Transverse colon (tissue), 4 donors: ENCODE measurements around the gene DAND5. TPM values are rescaled to one million over a fixed set of nuclear protein-coding genes. Genes with fewer than 3 reads are reported as not detected.
A peak's percentile ranks its signal among the peaks of the same experiment; 100 is the strongest.

Experiments
- DNase-seq: peaks from one replicate; pipeline ENCODE4 v3.0.0-alpha.2; 2019
- H3K27ac ChIP-seq, 4 donors: fragments of 200-600 bp; sonication (generic); 2 replicates each; pipeline ENCODE4 v1.5.1; 2016 to 2018; ENCODE audit warnings: inconsistent platforms in 4 of 4
- H3K27me3 ChIP-seq: fragments of 200-600 bp; sonication (generic); 2 replicates; pipeline ENCODE4 v1.5.1; 2017; ENCODE audit warnings: inconsistent platforms
- H3K36me3 ChIP-seq, 4 donors: fragments of 200-600 bp; sonication (generic); 2 replicates each; pipeline ENCODE4 v1.5.1; 2017 to 2019; ENCODE audit warnings: inconsistent platforms in 4 of 4
- H3K4me1 ChIP-seq, 4 donors: fragments of 200-600 bp; sonication (generic); 2 replicates each; pipeline ENCODE4 v1.5.1; 2017 to 2020; ENCODE audit warnings: inconsistent platforms in 4 of 4
- H3K4me3 ChIP-seq, 4 donors: fragments of 200-600 bp; sonication (generic); 1 replicate in 1 of 4; 2 replicates in 3 of 4; pipeline versions ENCODE4 v1.5.1 to v1.6.1; 2017 to 2019; ENCODE audit warnings: inconsistent platforms in 4 of 4
- H3K9me3 ChIP-seq, 2 donors: fragments of 200-600 bp; sonication (generic); 2 replicates each; pipeline ENCODE4 v1.5.1; 2017 to 2019; ENCODE audit warnings: inconsistent platforms in 2 of 2
- EP300 ChIP-seq: sonication (generic); formaldehyde crosslinking; IDR thresholded peaks from one replicate; pipeline ENCODE4 v1.6.1; 2017; ENCODE audit warnings: antibody characterized with exemption, low read depth
- POLR2A ChIP-seq: fragments of 450-650 bp; IDR thresholded peaks from one replicate; pipeline ENCODE4 v1.6.1; 2016; ENCODE audit warnings: antibody characterized with exemption, mild to moderate bottlenecking, moderate library complexity
- POLR2AphosphoS5 ChIP-seq, 3 donors: sonication (generic); formaldehyde crosslinking; IDR thresholded peaks; one replicate each; pipeline ENCODE4 v1.6.1; 2016; ENCODE audit warnings: antibody characterized with exemption in 3 of 3
- WGBS, 2 donors: methylation state at CpG; one replicate each; pipeline ENCODE4 v1.1.5; 2018; ENCODE audit warnings: low coverage in 1 of 2; 5-methylcytosine and 5-hydroxymethylcytosine counted together
- in situ Hi-C, 4 donors: fragments of 200-750 bp; cut with MboI; loops; one replicate each; pipeline versions ENCODE4 v1.15.0 to v1.15.1; 2017; ENCODE audit warnings: low sequenced_read_pairs in 3 of 4, low pct_ligation_motif_present in 1 of 4, low pct_unique_long_range_greater_than_20kb in 1 of 4
- intact Hi-C: fragments of 100-400 bp; cut with DNase I; formaldehyde crosslinking; loops from one replicate; pipeline ENCODE4 v1.15.1; 2023; ENCODE audit warnings: low total_unique reads
- total RNA-seq, 4 donors: library from RNA; depleted of rRNA; stranded (reverse); fragments of >200 nt; gene quantifications; one replicate each; pipeline ENCODE4 v1.1.0, GENCODE V29; 2016
- TF ChIP-seq, protein P1 (sequence below), 5 experiments: fragments of 200-600 bp in 3 of 5; fragments of 450-650 bp in 2 of 5; sonication (generic) in 3 of 5; IDR thresholded peaks; 1 replicate in 2 of 5; 2 replicates in 3 of 5; pipeline ENCODE4 v1.5.1; 2016 to 2017; ENCODE audit warnings: antibody characterized with exemption in 5 of 5, inconsistent platforms in 3 of 5, mild to moderate bottlenecking in 2 of 5, moderate library complexity in 1 of 5

DAND5 gene
- total RNA-seq, 4 donors from 2014 or later = 0.27 to 0.32 TPM; not detected in 2

DNA sequence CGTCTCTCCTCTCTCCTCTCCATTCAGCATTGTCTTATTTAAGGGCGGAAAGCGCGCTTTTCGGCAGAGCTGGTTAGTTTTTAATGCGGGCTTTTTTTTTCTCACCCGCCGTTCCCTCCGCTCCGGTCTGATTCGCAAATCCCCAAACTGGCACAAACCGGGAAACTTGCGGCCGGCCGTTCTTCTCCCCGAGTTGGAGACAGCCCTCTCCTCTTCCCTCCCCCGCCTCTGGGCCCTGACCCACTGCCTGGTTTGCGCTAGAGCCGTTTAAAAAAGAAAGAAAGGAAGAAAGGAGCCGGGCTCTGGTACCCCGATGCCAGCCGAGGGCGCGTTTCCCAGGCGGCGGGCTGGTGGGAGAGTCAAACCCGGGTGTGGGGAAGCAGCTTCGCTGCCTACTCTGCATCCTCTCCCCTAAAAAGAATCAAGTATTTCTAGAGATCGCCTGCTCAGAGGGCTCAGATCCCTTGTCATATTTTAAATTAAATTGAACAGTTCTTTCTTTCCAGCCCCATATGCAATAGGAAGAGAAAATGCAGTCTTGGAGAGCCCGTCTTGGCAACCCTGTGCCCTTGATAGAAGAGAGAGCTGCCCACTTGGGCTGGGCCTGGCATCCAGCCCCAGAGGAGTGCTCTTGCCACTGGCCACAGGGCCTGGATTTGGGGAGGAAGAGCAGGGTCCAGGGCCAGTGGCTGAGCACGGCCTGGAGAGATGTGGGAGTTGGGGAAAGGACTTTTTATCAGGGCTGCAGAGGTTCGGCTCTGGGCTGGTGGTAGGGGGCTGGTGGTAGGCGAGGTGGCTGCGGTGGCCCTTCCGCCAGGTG lies 44.9 kb downstream of the DAND5 start:
- Histone ChIP-seq H3K27me3 (peaks cover 18% of the 10 kb centered on the region), H3K9me3 (no peaks in the 10 kb centered on the region), H3K36me3 (no peaks in the 10 kb centered on the region), H3K4me1 (peaks cover 38 to 95% (median 84%) of the 10 kb centered on the region in 4 donors), H3K4me3 (peak overlapping the region in 3 of 4 donors; percentile 9 to 44 (median 14)), H3K27ac (peak overlapping the region; percentile 87 to 91 (median 90))
- 45 to 57% methylated on average over 26 to 35 of the region's 35 CpGs for WGBS, 2 donors
- DNase-seq = no peak
- in situ Hi-C loops = no loop called here
- intact Hi-C loops = loop anchor here (10.0 kb wide), 1 partner anchor 50 kb away; no protein-coding TSS in a partner anchor
- TF ChIP-seq, protein P1, sequence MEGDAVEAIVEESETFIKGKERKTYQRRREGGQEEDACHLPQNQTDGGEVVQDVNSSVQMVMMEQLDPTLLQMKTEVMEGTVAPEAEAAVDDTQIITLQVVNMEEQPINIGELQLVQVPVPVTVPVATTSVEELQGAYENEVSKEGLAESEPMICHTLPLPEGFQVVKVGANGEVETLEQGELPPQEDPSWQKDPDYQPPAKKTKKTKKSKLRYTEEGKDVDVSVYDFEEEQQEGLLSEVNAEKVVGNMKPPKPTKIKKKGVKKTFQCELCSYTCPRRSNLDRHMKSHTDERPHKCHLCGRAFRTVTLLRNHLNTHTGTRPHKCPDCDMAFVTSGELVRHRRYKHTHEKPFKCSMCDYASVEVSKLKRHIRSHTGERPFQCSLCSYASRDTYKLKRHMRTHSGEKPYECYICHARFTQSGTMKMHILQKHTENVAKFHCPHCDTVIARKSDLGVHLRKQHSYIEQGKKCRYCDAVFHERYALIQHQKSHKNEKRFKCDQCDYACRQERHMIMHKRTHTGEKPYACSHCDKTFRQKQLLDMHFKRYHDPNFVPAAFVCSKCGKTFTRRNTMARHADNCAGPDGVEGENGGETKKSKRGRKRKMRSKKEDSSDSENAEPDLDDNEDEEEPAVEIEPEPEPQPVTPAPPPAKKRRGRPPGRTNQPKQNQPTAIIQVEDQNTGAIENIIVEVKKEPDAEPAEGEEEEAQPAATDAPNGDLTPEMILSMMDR (IDR thresholded peaks at IDR 0.05) = no peak

- no peak for TF ChIP-seq POLR2AphosphoS5 (IDR thresholded peaks at IDR 0.05)
- no peak for TF ChIP-seq POLR2A
- TF ChIP-seq, protein P1 (IDR thresholded peaks at IDR 0.05) = no peak
- TF ChIP-seq EP300 = no peak
- in situ Hi-C loops (no loop called here), intact Hi-C loops (loop anchor here (10.0 kb wide), 1 partner anchor 50 kb away; no protein-coding TSS in a partner anchor)
- Histone ChIP-seq H3K36me3 (no peaks in the 10 kb centered on the region), H3K4me1 (peaks cover 36 to 95% (median 82%) of the 10 kb centered on the region in 4 donors), H3K4me3 (peak overlapping the region in 1 of 4 donors; percentile 44), H3K27ac (peak overlapping the region; percentile 87 to 91 (median 90)), H3K9me3 (no peaks in the 10 kb centered on the region), H3K27me3 (peaks cover 18% of the 10 kb centered on the region)
- no peak for DNase-seq
- WGBS, 2 donors = 78 to 87% methylated on average over 4 of the region's 4 CpGs
Measured at GRCh38 chr19:13014921-13015280, 45.5 kb downstream of the DAND5 start.

DNA sequence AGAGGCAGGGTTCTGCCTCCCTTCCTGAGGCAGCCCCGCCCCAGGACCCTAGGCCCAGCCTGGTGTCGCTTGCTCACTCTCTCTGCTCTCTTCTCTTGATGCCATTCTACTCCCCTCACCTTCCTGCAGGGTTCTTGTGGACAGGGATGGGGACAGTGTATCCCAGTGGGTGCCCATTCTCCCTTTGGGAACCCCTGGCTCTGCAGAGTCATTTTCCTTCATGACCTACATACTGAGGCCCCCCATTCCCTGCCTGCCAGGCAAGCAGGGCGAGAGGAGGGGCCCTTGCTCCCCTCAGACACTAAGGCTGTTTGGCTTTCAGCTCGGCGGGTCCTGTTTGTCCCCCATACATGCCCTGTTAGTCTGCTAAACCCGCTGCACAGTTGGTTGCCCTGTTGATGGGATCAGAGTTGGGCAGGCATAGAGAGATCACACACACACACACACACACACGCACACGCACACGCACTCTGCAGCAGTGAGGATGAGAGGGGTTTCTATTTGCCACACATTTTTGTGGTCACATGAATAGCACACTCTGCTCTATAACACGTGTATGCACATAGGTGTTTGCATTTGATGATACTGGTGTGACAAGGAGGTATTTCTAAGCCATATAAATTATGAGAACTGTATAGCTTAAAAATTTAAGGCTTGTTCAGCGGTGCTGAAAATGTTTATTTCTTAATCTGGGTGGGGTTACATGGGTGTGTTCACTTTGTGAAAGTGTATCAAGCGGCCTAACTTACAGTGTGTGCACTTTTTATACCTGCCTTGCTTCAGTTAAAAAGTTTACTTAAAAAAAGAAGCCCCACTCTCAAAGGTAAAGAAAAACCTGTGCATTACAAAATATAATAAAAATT lies 46.2 kb downstream of the DAND5 start:
- in situ Hi-C loops = no loop called here
- H3K27me3 ChIP-seq = peaks cover 18% of the 10 kb centered on the region
- H3K4me1 ChIP-seq = peaks cover 36 to 95% (median 82%) of the 10 kb centered on the region in 4 donors
- no peaks in the 10 kb centered on the region for H3K36me3 ChIP-seq
- intact Hi-C loops = loop anchor here (10.0 kb wide), 1 partner anchor 49 kb away; no protein-coding TSS in a partner anchor
- WGBS, 2 donors = 23 to 52% methylated on average over 4 to 12 of the region's 12 CpGs
- H3K4me3 ChIP-seq = no peak overlapping the region
- no peaks in the 10 kb centered on the region for H3K9me3 ChIP-seq
- TF ChIP-seq POLR2AphosphoS5 (IDR thresholded peaks at IDR 0.05) = no peak
- TF ChIP-seq, protein P1 (IDR thresholded peaks at IDR 0.05) = no peak
- TF ChIP-seq POLR2A = no peak
- no peak for TF ChIP-seq EP300
- DNase-seq = no peak
- peak overlapping the region; percentile 87 to 91 (median 90) for H3K27ac ChIP-seq

- H3K27me3 ChIP-seq = peaks cover 17% of the 10 kb centered on the region
- peaks cover 43 to 98% (median 81%) of the 10 kb centered on the region in 4 donors for H3K4me1 ChIP-seq
- H3K27ac ChIP-seq = peak overlapping the region; percentile 87 to 91 (median 90)
- no peak overlapping the region for H3K4me3 ChIP-seq
- DNase-seq = no peak
- intact Hi-C loops = loop anchor here (10.0 kb wide), 1 partner anchor 49 kb away; no protein-coding TSS in a partner anchor
- no peaks in the 10 kb centered on the region for H3K9me3 ChIP-seq
- H3K36me3 ChIP-seq = no peaks in the 10 kb centered on the region
- in situ Hi-C loops = no loop called here
- TF ChIP-seq POLR2AphosphoS5 (IDR thresholded peaks at IDR 0.05) (no peak), POLR2A (no peak), EP300 (no peak)
- TF ChIP-seq, protein P1 (IDR thresholded peaks at IDR 0.05) = no peak
- WGBS, 2 donors = 53% methylated on average over 7 of the region's 7 CpGs
Measured at GRCh38 chr19:13016245-13016627, 46.9 kb downstream of the DAND5 start.
